Suprapubic skin (tissue), 4 donors: ENCODE results near the gene CAMTA1.

Source experiments
- CTCF ChIP-seq, 2 donors: fragments of 200-600 bp in 1 of 2; fragments of 450-650 bp in 1 of 2; sonication (generic) in 1 of 2; IDR thresholded peaks; one replicate each; pipeline ENCODE4 v1.5.1; 2016 to 2019; ENCODE audit warnings: antibody characterized with exemption in 2 of 2, mild to moderate bottlenecking in 1 of 2, moderate library complexity in 1 of 2
- EP300 ChIP-seq: sonication (generic); formaldehyde crosslinking; IDR thresholded peaks from one replicate; pipeline ENCODE4 v1.6.1; 2017; ENCODE audit warnings: antibody characterized with exemption
- POLR2A ChIP-seq, 2 donors: fragments of 450-650 bp; IDR thresholded peaks; one replicate each; pipeline ENCODE4 v1.6.1; 2017; ENCODE audit warnings: antibody characterized with exemption in 2 of 2, mild to moderate bottlenecking in 2 of 2, moderate library complexity in 2 of 2
- POLR2AphosphoS5 ChIP-seq, 3 donors: sonication (generic); formaldehyde crosslinking; IDR thresholded peaks; one replicate each; pipeline ENCODE4 v1.6.1; 2017; ENCODE audit warnings: antibody characterized with exemption in 3 of 3

- TF ChIP-seq CTCF (IDR thresholded peaks at IDR 0.05) = no peak
- no peak for TF ChIP-seq POLR2A (IDR thresholded peaks at IDR 0.05)
- no peak for TF ChIP-seq POLR2AphosphoS5 (IDR thresholded peaks at IDR 0.05)
- TF ChIP-seq EP300 = no peak
Observed at GRCh38 chr1:7444363-7444762, 659.1 kb downstream of the CAMTA1 start.
